IPS-18c (cell line): ENCODE data around the gene AKR7A3.

Source experiments
- H3K4me3 ChIP-seq: 2 replicates; pipeline ENCODE4 v1.7.0; 2013; ENCODE audit warnings: low read depth, mild to moderate bottlenecking, low read length, moderate library complexity; ENCODE audit not compliant: insufficient read depth
- H3K9me3 ChIP-seq: one replicate; pipeline ENCODE4 v1.6.1; 2013; ENCODE audit warnings: mild to moderate bottlenecking, low read length, moderate library complexity; ENCODE audit not compliant: control insufficient read depth, insufficient read depth

Gene AKR7A3

GRCh38 chr1:19239876-19240275, 48.7 kb downstream of the AKR7A3 start:
- Histone ChIP-seq H3K9me3 (no peaks in the 10 kb centered on the region), H3K4me3 (no peak overlapping the region)

GRCh38 chr1:19234224-19234623, 54.3 kb downstream of the AKR7A3 start:
- H3K4me3 ChIP-seq: no peak overlapping the region
- no peaks in the 10 kb centered on the region for H3K9me3 ChIP-seq
